Activated naive CD4-positive, alpha-beta T cell treated with anti-CD3 and anti-CD28 coated beads, Interleukin-2, amount 10 ng/mL, durations not matched to agents 7 days and 5 days (primary cell): ENCODE measurements around the gene DEGS1.

Experiments used
- CTCF ChIA-PET: fragments of 350-600 bp; sonication (Branson Sonifier 250); formaldehyde crosslinking; loops from one replicate; lab custom pipeline; 2021; ENCODE audit warnings: antibody characterized with exemption; lab: Charles Lee
- DNase-seq: peaks from one replicate; pipeline ENCODE4 v3.0.0-alpha.2; 2020
- H3K27ac Mint-ChIP-seq: one replicate; pipeline ENCODE4 v1.8.0; 2021; ENCODE audit warnings: mild to moderate bottlenecking, moderate library complexity, mixed read lengths
- H3K27me3 Mint-ChIP-seq: one replicate; pipeline ENCODE4 v1.8.0; 2021; ENCODE audit warnings: mild to moderate bottlenecking, mixed read lengths
- H3K36me3 Mint-ChIP-seq: one replicate; pipeline ENCODE4 v1.8.0; 2021; ENCODE audit warnings: mixed read lengths
- H3K4me1 Mint-ChIP-seq: one replicate; pipeline ENCODE4 v1.8.0; 2021; ENCODE audit warnings: mixed read lengths
- H3K4me3 Mint-ChIP-seq: one replicate; pipeline ENCODE4 v1.8.0; 2021; ENCODE audit warnings: mild to moderate bottlenecking, moderate library complexity, mixed read lengths
- H3K9me3 Mint-ChIP-seq: one replicate; pipeline ENCODE4 v1.8.0; 2021; ENCODE audit warnings: mixed read lengths

The DEGS1 gene

DNA sequence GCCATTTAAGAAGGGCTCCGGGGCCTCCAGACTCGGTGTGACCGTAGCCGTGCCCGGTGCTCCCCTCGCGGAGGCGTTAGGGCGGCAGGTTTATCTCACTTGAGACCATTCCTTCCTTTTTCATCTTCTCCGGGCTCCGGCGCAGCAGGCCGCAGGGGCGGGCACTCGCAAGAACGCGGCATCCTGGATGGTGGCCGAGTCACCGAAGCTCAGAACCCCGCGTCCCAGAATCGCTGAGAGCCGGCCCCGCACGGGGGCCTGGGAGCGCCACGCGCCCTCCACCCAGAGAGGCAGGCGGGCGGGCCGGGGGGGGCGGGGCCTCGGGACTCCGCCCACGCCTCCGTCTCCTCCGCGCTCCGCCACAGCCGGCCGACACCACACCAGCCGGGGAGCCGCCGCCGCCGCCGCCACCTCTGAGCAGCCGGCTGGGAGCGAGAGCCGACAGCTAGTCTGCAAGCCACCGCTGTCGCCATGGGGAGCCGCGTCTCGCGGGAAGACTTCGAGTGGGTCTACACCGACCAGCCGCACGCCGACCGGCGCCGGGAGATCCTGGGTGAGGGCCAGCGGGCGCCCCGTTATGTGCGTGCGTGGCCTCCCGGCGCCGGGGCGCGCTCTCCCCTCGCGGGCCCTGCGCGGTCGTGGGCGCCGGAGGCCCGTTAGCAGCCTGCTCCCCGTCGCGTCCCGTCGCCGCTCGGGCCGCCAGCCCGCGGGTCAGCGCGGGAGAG, at the start of gene DEGS1:
DEGS1 (plus strand) TSS at position 375 of the 725 bp plus-strand sequence; CDS start at position 472, 97 bp downstream.
- peaks cover 34% of the 10 kb centered on the region for H3K36me3 Mint-ChIP-seq
- no peaks in the 10 kb centered on the region for H3K9me3 Mint-ChIP-seq
- peaks cover 14% of the 10 kb centered on the region for H3K27me3 Mint-ChIP-seq
- peak within 1 kb of the TSS; percentile 99 for H3K27ac Mint-ChIP-seq
- peaks cover 55% of the 10 kb centered on the region for H3K4me1 Mint-ChIP-seq
- peak; percentile 87 for DNase-seq
- CTCF ChIA-PET, result interaction anchor here (0.6 to 2.0 kb wide), 3 partner anchors 10 to 194 kb away, joined by 3 to 4 read pairs (median 4); no protein-coding TSS in a partner anchor
- H3K4me3 Mint-ChIP-seq, result peak within 1 kb of the TSS; percentile 93

DNA sequence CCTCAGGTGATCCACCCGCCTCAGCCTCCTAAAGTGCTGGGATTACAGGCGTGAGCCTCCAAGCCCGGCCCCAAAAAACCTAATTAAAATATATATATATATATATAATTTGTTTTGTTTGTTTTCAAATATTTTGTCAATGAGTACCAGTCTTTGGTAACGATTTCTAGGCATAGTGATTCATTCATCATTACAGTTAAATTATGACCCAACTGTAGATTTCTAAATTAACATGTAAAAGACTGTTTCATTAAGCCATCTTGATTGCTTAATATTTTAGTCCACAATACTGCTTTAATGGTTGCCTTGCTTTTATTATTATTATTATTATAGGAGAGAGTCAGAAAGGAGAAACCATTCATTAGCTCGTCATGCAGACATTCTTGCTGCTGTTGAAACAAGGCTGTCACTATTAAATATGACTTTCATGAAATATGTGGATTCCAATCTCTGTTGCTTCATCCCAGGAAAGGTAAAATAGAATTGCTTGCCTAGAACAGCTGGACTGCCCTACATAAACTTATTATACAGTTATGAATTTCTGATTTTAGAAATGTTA, 49.2 kb upstream of the DEGS1 start:
- DNase-seq, result no peak
- no peaks in the 10 kb centered on the region for H3K27me3 Mint-ChIP-seq
- CTCF ChIA-PET, result no interaction called here
- H3K36me3 Mint-ChIP-seq, result peaks cover 39% of the 10 kb centered on the region
- no peaks in the 10 kb centered on the region for H3K9me3 Mint-ChIP-seq
- H3K27ac Mint-ChIP-seq, result no peak overlapping the region
- H3K4me3 Mint-ChIP-seq, result no peak overlapping the region
- no peaks in the 10 kb centered on the region for H3K4me1 Mint-ChIP-seq

DNA sequence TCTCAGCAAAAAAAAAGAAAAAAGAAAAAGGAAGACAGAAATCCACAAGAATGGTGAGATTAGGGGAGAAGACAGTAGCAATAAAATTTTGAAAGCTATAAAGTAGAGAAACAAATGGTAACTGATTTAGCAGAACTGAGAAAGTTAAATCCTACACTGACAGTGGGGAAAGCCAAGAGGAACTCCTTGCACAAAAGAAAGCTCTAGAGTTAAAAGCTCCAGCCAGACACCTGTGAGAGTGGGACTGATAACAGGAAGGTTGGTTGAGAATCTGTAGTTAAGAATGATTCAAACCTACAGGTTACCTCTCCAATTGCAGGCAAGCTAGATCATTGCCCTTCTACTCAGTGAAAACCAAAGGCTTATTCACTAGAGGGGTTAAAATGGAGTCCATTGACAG, 45.5 kb upstream of the DEGS1 start:
- CTCF ChIA-PET, result no interaction called here
- H3K4me1 Mint-ChIP-seq, result no peaks in the 10 kb centered on the region
- no peak for DNase-seq
- no peak overlapping the region for H3K4me3 Mint-ChIP-seq
- no peak overlapping the region for H3K27ac Mint-ChIP-seq
- no peaks in the 10 kb centered on the region for H3K27me3 Mint-ChIP-seq
- peaks cover 22% of the 10 kb centered on the region for H3K36me3 Mint-ChIP-seq
- H3K9me3 Mint-ChIP-seq, result no peaks in the 10 kb centered on the region

- CTCF ChIA-PET, result no interaction called here
- Mint-ChIP-seq H3K36me3 (peaks cover 20% of the 10 kb centered on the region), H3K27me3 (no peaks in the 10 kb centered on the region)
These were observed 44.8 kb upstream of the DEGS1 start for GRCh38 chr1:224138198-224138597.

GRCh38 chr1:224141693-224142092, 41.3 kb upstream of the DEGS1 start:
- DNase-seq, result no peak
- no peaks in the 10 kb centered on the region for H3K27me3 Mint-ChIP-seq
- H3K36me3 Mint-ChIP-seq, result peaks cover 18% of the 10 kb centered on the region
- H3K27ac Mint-ChIP-seq, result no peak overlapping the region
- no peak overlapping the region for H3K4me3 Mint-ChIP-seq
- CTCF ChIA-PET, result no interaction called here
- no peaks in the 10 kb centered on the region for H3K9me3 Mint-ChIP-seq
- H3K4me1 Mint-ChIP-seq, result no peaks in the 10 kb centered on the region

More at GRCh38 chr1:224138198-224138597, 44.8 kb upstream of the DEGS1 start:
- DNase-seq, result no peak
- Mint-ChIP-seq H3K9me3 (no peaks in the 10 kb centered on the region), H3K27ac (no peak overlapping the region), H3K4me1 (no peaks in the 10 kb centered on the region), H3K4me3 (no peak overlapping the region)

DNA sequence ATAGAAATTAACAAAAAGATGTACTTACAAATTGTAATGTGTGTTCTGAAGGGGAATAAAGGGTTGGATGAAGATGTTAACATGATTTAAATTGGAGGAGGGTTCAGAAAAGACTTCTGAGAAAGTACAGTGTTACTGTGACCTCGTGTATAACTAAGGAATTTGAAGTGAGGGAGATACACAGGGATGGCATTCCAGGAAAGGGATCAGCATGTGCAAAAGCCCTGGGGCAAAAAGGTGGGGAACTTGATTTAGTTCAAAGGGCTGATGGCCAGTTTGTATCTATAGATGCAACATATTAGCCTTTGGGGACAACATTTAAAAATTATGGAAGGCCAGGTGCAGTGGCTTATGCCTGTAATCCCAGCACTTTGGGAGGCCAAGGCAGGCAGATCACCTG, 33.3 kb upstream of the DEGS1 start:
- CTCF ChIA-PET, result no interaction called here
- Mint-ChIP-seq H3K27me3 (no peaks in the 10 kb centered on the region), H3K36me3 (peaks cover 18% of the 10 kb centered on the region), H3K4me1 (peaks cover 11% of the 10 kb centered on the region), H3K9me3 (no peaks in the 10 kb centered on the region), H3K27ac (no peak overlapping the region), H3K4me3 (no peak overlapping the region)
- no peak for DNase-seq

DNA sequence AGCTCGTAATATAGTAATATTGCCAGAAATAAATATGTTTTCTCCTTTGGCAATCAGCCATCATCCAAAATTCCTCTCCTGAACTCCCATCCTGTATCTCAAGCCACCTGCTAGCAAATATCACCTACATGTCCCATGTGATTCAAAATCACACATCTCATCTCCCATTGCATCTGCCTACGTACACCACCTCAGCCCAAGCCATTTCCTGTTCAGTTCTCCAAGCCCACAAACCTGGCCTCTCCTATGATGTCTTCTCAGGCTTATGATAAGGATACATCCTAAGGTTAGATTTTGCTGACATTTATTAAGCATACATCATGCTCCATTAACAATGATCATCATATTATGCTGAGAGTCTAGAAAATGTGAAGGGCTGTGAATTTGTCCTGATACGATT, 31.9 kb upstream of the DEGS1 start:
- Mint-ChIP-seq H3K27me3 (no peaks in the 10 kb centered on the region), H3K36me3 (peaks cover 18% of the 10 kb centered on the region)

DNA sequence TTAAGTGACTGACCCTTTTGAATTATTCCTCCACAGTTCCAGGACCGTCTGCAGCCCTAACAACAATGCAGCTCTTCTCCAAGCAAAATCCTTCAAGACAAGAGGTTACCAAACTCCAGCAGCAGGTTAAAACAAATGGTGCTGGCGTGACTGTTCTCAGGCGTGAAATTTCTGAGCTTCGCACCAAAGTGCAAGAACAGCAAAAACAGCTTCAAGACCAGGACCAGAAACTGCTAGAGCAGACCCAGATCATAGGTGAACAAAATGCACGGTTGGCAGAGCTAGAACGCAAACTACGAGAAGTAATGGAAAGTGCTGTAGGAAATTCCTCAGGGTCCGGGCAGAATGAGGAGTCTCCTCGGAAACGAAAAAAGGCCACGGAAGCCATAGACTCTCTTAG, 25.7 kb upstream of the DEGS1 start:
- Mint-ChIP-seq H3K27me3 (no peaks in the 10 kb centered on the region), H3K4me3 (no peak overlapping the region), H3K27ac (no peak overlapping the region), H3K9me3 (no peaks in the 10 kb centered on the region), H3K4me1 (no peaks in the 10 kb centered on the region), H3K36me3 (peaks cover 35% of the 10 kb centered on the region)
- no peak for DNase-seq
- CTCF ChIA-PET, result no interaction called here

More for the DNA sequence above, 31.9 kb upstream of the DEGS1 start:
- Mint-ChIP-seq H3K9me3 (no peaks in the 10 kb centered on the region), H3K4me1 (peaks cover 11% of the 10 kb centered on the region), H3K27ac (no peak overlapping the region), H3K4me3 (no peak overlapping the region)
- CTCF ChIA-PET, result no interaction called here
- DNase-seq, result no peak

DNA sequence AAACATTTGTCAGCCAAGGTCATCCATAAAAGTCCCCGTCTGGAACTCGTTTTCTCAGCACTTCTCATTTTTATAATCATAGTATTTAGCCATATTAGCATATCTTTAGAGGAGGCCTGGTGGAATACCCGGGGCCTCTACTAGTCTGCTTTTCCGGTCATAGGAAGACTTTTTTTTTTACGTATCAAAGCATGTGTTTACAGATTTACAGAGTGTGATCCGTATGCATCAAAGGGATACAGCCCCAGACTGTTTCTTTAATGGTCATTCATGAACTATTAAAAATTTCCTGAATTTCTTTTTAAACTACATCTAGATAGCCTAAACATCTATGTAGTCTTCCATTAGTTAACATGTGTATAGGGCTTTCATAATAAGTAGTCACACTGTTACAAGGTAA, 23.5 kb upstream of the DEGS1 start:
- Mint-ChIP-seq H3K4me1 (peaks cover 4% of the 10 kb centered on the region), H3K27ac (no peak overlapping the region), H3K4me3 (no peak overlapping the region), H3K36me3 (peaks cover 34% of the 10 kb centered on the region), H3K9me3 (no peaks in the 10 kb centered on the region), H3K27me3 (no peaks in the 10 kb centered on the region)
- CTCF ChIA-PET, result interaction anchor here (1.6 to 1.8 kb wide), 2 partner anchors 9 to 11 kb away, joined by 3 to 7 read pairs; no protein-coding TSS in a partner anchor
- no peak for DNase-seq

DNA sequence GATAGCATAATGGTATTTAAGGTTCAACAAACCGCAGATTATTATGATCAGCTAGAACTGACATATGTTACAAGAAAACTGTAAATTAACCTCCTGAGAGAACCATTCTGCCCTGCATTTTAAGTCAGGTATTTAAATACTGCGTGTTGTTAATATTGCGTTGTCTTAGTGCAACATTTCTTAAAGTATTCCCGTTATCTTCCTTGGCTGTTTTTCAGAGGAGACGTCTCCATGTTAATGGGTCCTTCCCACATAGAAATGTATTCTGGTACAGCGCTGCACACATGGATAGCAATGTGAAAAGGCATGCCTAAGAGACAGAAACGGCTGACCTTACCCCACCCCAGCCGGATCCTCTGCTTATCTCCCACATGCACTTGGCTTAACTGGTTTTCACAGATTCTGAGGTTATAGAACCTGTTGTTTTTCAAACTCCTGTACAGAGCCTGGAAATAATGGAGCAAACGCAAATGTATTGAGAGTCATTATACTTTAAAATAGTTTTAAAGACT, 22.8 kb upstream of the DEGS1 start:
- H3K27ac Mint-ChIP-seq, result peak overlapping the region; percentile 37
- H3K4me3 Mint-ChIP-seq, result no peak overlapping the region
- H3K36me3 Mint-ChIP-seq, result peaks cover 34% of the 10 kb centered on the region
- CTCF ChIA-PET, result no interaction called here
- no peak for DNase-seq
- no peaks in the 10 kb centered on the region for H3K9me3 Mint-ChIP-seq
- H3K4me1 Mint-ChIP-seq, result peaks cover 5% of the 10 kb centered on the region
- H3K27me3 Mint-ChIP-seq, result no peaks in the 10 kb centered on the region

GRCh38 chr1:224162768-224163167, 20.3 kb upstream of the DEGS1 start:
- no peak for DNase-seq
- CTCF ChIA-PET, result interaction anchor here (0.6 kb wide), 1 partner anchor 18 kb away, joined by 3 read pairs; no protein-coding TSS in a partner anchor
- Mint-ChIP-seq H3K4me1 (peaks cover 14% of the 10 kb centered on the region), H3K27me3 (no peaks in the 10 kb centered on the region), H3K36me3 (peaks cover 22% of the 10 kb centered on the region), H3K27ac (no peak overlapping the region), H3K9me3 (no peaks in the 10 kb centered on the region), H3K4me3 (no peak overlapping the region)

- H3K27me3 Mint-ChIP-seq, result no peaks in the 10 kb centered on the region
- no peak for DNase-seq
- CTCF ChIA-PET, result no interaction called here
- no peaks in the 10 kb centered on the region for H3K9me3 Mint-ChIP-seq
- peaks cover 17% of the 10 kb centered on the region for H3K36me3 Mint-ChIP-seq
- H3K4me1 Mint-ChIP-seq, result peaks cover 16% of the 10 kb centered on the region
- H3K4me3 Mint-ChIP-seq, result no peak overlapping the region
- H3K27ac Mint-ChIP-seq, result no peak overlapping the region
These were observed 19.7 kb upstream of the DEGS1 start for GRCh38 chr1:224163311-224163710.

GRCh38 chr1:224168859-224169380, 14.1 kb upstream of the DEGS1 start:
- Mint-ChIP-seq H3K36me3 (peaks cover 7% of the 10 kb centered on the region), H3K27me3 (peaks cover 11% of the 10 kb centered on the region), H3K9me3 (peaks cover 5% of the 10 kb centered on the region), H3K4me3 (peak overlapping the region; percentile 44), H3K27ac (peak overlapping the region; percentile 80), H3K4me1 (peaks cover 53% of the 10 kb centered on the region)
- CTCF ChIA-PET, result interaction anchor here (0.9 to 2.0 kb wide), 5 partner anchors 10 to 165 kb away, joined by 3 to 7 read pairs (median 6); no protein-coding TSS in a partner anchor
- DNase-seq, result peak; percentile 31

GRCh38 chr1:224169718-224170270, 13.2 kb upstream of the DEGS1 start:
- H3K4me3 Mint-ChIP-seq, result no peak overlapping the region
- H3K4me1 Mint-ChIP-seq, result peaks cover 48% of the 10 kb centered on the region
- CTCF ChIA-PET, result interaction anchor here (0.8 to 2.0 kb wide), 11 partner anchors 10 to 164 kb away, joined by 3 to 7 read pairs (median 4); partner anchors contain the start of genes DEGS1 and NVL
- H3K36me3 Mint-ChIP-seq, result peaks cover 7% of the 10 kb centered on the region
- peaks cover 5% of the 10 kb centered on the region for H3K9me3 Mint-ChIP-seq
- H3K27ac Mint-ChIP-seq, result peak overlapping the region; percentile 80
- no peak for DNase-seq
- peaks cover 18% of the 10 kb centered on the region for H3K27me3 Mint-ChIP-seq
